SK-N-SH (cell line): ENCODE measurements around the gene TMEM114. TPM values are rescaled to one million over a fixed set of nuclear protein-coding genes. Genes with fewer than 3 reads are reported as not detected.

Experiments
- CTCF ChIA-PET: fragments of 300-600, 350-600 bp; formaldehyde crosslinking; extraction: SDS; loops from one replicate; lab custom pipeline; 2021; lab: Yijun Ruan, JAX
- POLR2A ChIA-PET: fragments of 350-600 bp; sonication (Branson Sonifier 250); formaldehyde crosslinking; extraction: SDS; loops from one replicate; lab custom pipeline; 2020; ENCODE audit warnings: antibody characterized with exemption, inconsistent platforms; lab: Yijun Ruan, JAX
- DNase-seq: peaks from one replicate; pipeline ENCODE4 v3.0.0; 2012
- H2AFZ ChIP-seq: fragments of 200-600 bp; sonication (generic); 2 replicates; pipeline ENCODE4 v1.8.1; 2016; ENCODE audit warnings: antibody characterized with exemption, mild to moderate bottlenecking, low read depth
- H3F3A ChIP-seq: fragments of 200-600 bp; sonication (generic); replicated peaks from 2 replicates; pipeline ENCODE3; 2016; ENCODE audit warnings: antibody characterized with exemption, mild to moderate bottlenecking; ENCODE audit not compliant: insufficient read depth
- H3K27ac ChIP-seq, 2 experiments: fragments of 200-500 bp in 1 of 2; fragments of 200-600 bp in 1 of 2; sonication (Bioruptor generic) in 1 of 2; sonication (generic), shearing (Covaris generic) in 1 of 2; 2 replicates each; pipeline versions ENCODE4 v1.5.1 to v1.6.1; 2014 to 2016; ENCODE audit warnings: low read depth in 2 of 2, inconsistent platforms in 1 of 2, low read length in 1 of 2, mild to moderate bottlenecking in 1 of 2, mixed read lengths in 1 of 2
- H3K27me3 ChIP-seq: fragments of 200-600 bp; sonication (generic), shearing (Covaris generic); 2 replicates; pipeline ENCODE4 v1.6.1; 2016; ENCODE audit warnings: mixed run types; ENCODE audit not compliant: insufficient read depth
- H3K36me3 ChIP-seq, 2 experiments: fragments of 200-500 bp in 1 of 2; fragments of 200-600 bp in 1 of 2; sonication (Bioruptor generic) in 1 of 2; sonication (generic) in 1 of 2; replicated peaks in 1 of 2; 2 replicates each; pipeline versions ENCODE3 to v1.5.1; 2014 to 2016; ENCODE audit warnings: low read length in 1 of 2, mild to moderate bottlenecking in 1 of 2; ENCODE audit not compliant: insufficient read depth in 2 of 2, control insufficient read depth in 1 of 2
- H3K4me1 ChIP-seq, 2 experiments: fragments of 200-500 bp in 1 of 2; fragments of 200-600 bp in 1 of 2; sonication (Bioruptor generic) in 1 of 2; sonication (generic), shearing (Covaris generic) in 1 of 2; 2 replicates each; pipeline versions ENCODE4 v1.5.1 to v1.6.1; 2014 to 2016; ENCODE audit warnings: low read depth in 1 of 2, low read length in 1 of 2, mixed run types in 1 of 2; ENCODE audit not compliant: insufficient read depth in 2 of 2, control insufficient read depth in 1 of 2
- H3K4me2 ChIP-seq: fragments of 200-600 bp; sonication (generic), shearing (Covaris generic); 2 replicates; pipeline ENCODE4 v1.6.1; 2017; ENCODE audit warnings: mixed run types
- H3K4me3 ChIP-seq, 2 experiments: fragments of 200-500 bp in 1 of 2; fragments of 200-600 bp in 1 of 2; sonication (Bioruptor generic) in 1 of 2; sonication (generic), shearing (Covaris generic) in 1 of 2; 2 replicates each; pipeline versions ENCODE4 v1.5.1 to v1.8.1; 2014 to 2016; ENCODE audit warnings: low read depth in 2 of 2, inconsistent platforms in 1 of 2, low read length in 1 of 2, mild to moderate bottlenecking in 1 of 2, mixed read lengths in 1 of 2, moderate library complexity in 1 of 2
- H3K79me2 ChIP-seq: fragments of 200-600 bp; sonication (generic); 2 replicates; pipeline ENCODE4 v1.8.1; 2017; ENCODE audit warnings: mild to moderate bottlenecking; ENCODE audit not compliant: insufficient read depth
- H3K9ac ChIP-seq: fragments of 200-600 bp; sonication (generic); 2 replicates; pipeline ENCODE4 v1.6.1; 2017; ENCODE audit warnings: mixed run types
- H3K9me2 ChIP-seq: fragments of 200-600 bp; sonication (generic); 2 replicates; pipeline ENCODE4 v1.6.1; 2017; ENCODE audit warnings: mixed run types
- H3K9me3 ChIP-seq: fragments of 200-600 bp; sonication (generic); 2 replicates; pipeline ENCODE4 v1.6.1; 2017; ENCODE audit warnings: mixed run types, mild to moderate bottlenecking, moderate library complexity
- H4K20me1 ChIP-seq: fragments of 200-600 bp; sonication (generic); 2 replicates; pipeline ENCODE4 v1.6.1; 2017; ENCODE audit warnings: mild to moderate bottlenecking, mixed run types; ENCODE audit not compliant: insufficient read depth
- CHD2 ChIP-seq: fragments of 150-350 bp; IDR thresholded peaks from 2 replicates; pipeline ENCODE4 v1.6.1; 2018; ENCODE audit warnings: low read length; ENCODE audit not compliant: partially characterized antibody
- ELF1 ChIP-seq: IDR thresholded peaks from 2 replicates; pipeline ENCODE4 v1.4.0; 2012
- EP300 ChIP-seq, 2 experiments: IDR thresholded peaks; 2 replicates each; pipeline versions ENCODE4 v1.4.0 to v1.6.1; 2012; ENCODE audit warnings: borderline replicate concordance in 1 of 2, low read depth in 1 of 2, low read length in 1 of 2
- EZH2phosphoT487 ChIP-seq: fragments of 200-600 bp; sonication (generic); IDR thresholded peaks from 2 replicates; pipeline ENCODE4 v1.6.1; 2017; ENCODE audit warnings: low read depth, mixed run types, mild to moderate bottlenecking, antibody characterized with exemption, moderate library complexity, borderline replicate concordance
- FOXM1 ChIP-seq: IDR thresholded peaks from 2 replicates; pipeline ENCODE4 v1.4.0; 2012; ENCODE audit warnings: low read depth, mild to moderate bottlenecking
- GABPA ChIP-seq: IDR thresholded peaks from 2 replicates; pipeline ENCODE4 v1.4.0; 2012; ENCODE audit warnings: low read depth, mild to moderate bottlenecking
- MEF2A ChIP-seq: IDR thresholded peaks from 2 replicates; pipeline ENCODE4 v1.4.0; 2012; ENCODE audit warnings: low read depth, borderline replicate concordance
- MXI1 ChIP-seq: IDR thresholded peaks from 2 replicates; pipeline ENCODE4 v1.6.1; 2012; ENCODE audit warnings: mild to moderate bottlenecking, low read depth, low read length, improper control_type of control experiment
- POLR2AphosphoS5 ChIP-seq: IDR thresholded peaks from 2 replicates; pipeline ENCODE4 v1.6.1; 2012; ENCODE audit warnings: low read depth, low read length
- RCOR1 ChIP-seq: fragments of 150-350 bp; IDR thresholded peaks from 2 replicates; pipeline ENCODE4 v1.6.1; 2017; ENCODE audit warnings: antibody characterized with exemption, low read length
- RFX5 ChIP-seq: IDR thresholded peaks from 2 replicates; pipeline ENCODE4 v1.6.1; 2012; ENCODE audit warnings: mild to moderate bottlenecking, improper control_type of control experiment, low read length
- RXRA ChIP-seq: IDR thresholded peaks from 2 replicates; pipeline ENCODE4 v1.4.0; 2012; ENCODE audit warnings: low read depth, mild to moderate bottlenecking, borderline replicate concordance
- SMC3 ChIP-seq: IDR thresholded peaks from 2 replicates; pipeline ENCODE4 v1.6.1; 2012; ENCODE audit warnings: low read depth, low read length, improper control_type of control experiment
- TAF1 ChIP-seq: IDR thresholded peaks from 2 replicates; pipeline ENCODE4 v1.6.1; 2012; ENCODE audit warnings: low read depth, mild to moderate bottlenecking, low read length, moderate library complexity, borderline replicate concordance
- TCF12 ChIP-seq: IDR thresholded peaks from 2 replicates; pipeline ENCODE4 v1.4.0; 2012
- USF1 ChIP-seq: IDR thresholded peaks from 2 replicates; pipeline ENCODE4 v1.4.0; 2012; ENCODE audit warnings: low read depth, borderline replicate concordance
- WGBS: methylation state at CpG from one replicate; pipeline ENCODE4 v1.1.6; 2017; ENCODE audit warnings: low lambda C conversion rate; 5-methylcytosine and 5-hydroxymethylcytosine counted together
- polyA plus RNA-seq, 3 experiments: library from polyadenylated mRNA; depleted of rRNA; stranded (reverse); fragments of >200 nt; gene quantifications; 2 replicates each; pipeline ENCODE4 v1.2.3, GENCODE V29; 2012
- TF ChIP-seq, protein P1 (sequence below): fragments of 150-350 bp; IDR thresholded peaks from 2 replicates; pipeline ENCODE4 v1.6.1; 2017; ENCODE audit warnings: antibody characterized with exemption, low read length, low read depth, borderline replicate concordance
- TF ChIP-seq, protein P2 (sequence below): IDR thresholded peaks from 2 replicates; pipeline ENCODE4; 2012

The TMEM114 gene
- polyA plus RNA-seq, 1 of the 3 experiments (the other 2 are of a cell fraction): not detected

DNA sequence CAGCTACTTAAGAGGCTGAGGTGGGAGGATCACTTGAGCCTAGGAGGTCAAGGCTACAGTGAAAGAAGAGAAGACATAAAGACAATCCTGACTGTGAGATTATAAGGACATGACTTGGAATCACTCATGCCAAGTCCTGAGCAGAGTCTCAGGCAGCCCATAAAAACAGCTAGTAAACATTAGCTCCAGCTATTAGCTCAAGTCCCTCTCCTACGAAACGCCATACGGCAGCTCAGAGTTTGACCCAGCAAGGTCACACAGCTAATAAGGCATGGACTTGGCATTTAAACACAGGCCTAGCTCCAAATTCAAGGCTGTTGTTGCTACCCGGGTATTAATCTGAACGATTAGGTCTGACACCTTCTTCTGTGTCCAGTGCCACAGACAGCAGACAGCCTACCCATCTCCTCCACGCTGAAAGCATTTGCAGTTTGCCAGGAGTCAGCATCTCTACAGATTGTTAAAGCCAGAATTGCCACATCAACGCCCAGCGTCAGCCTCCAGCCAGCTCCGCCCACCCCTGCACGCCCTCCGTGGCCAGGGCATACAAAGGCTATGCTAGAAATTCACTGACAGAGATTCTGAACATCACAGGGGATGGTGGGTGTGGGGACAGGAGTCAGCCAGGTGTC lies 9.9 kb upstream of the TMEM114 start:
- Histone ChIP-seq H3F3A (no peaks in the 10 kb centered on the region), H3K9me2 (no peaks in the 10 kb centered on the region), H3K9ac (no peak overlapping the region), H4K20me1 (no peaks in the 10 kb centered on the region), H2AFZ (no peak overlapping the region), H3K27me3 (no peaks in the 10 kb centered on the region), H3K36me3 (no peaks in the 10 kb centered on the region), H3K4me1 (no peaks in the 10 kb centered on the region), H3K9me3 (no peaks in the 10 kb centered on the region), H3K79me2 (no peaks in the 10 kb centered on the region), H3K4me2 (no peak overlapping the region), H3K27ac (no peak overlapping the region), H3K4me3 (no peak overlapping the region)
- CTCF ChIA-PET: interaction anchor here (0.8 to 1.2 kb wide), 2 partner anchors 16 to 18 kb away, joined by 3 read pairs; no protein-coding TSS in a partner anchor
- no peak for DNase-seq
- POLR2A ChIA-PET: no interaction called here
- 45% methylated on average over 8 of the region's 11 CpGs for WGBS
- TF ChIP-seq CHD2 (no peak), ELF1 (no peak), MXI1 (no peak), POLR2AphosphoS5 (no peak), MEF2A (no peak), USF1 (no peak), RFX5 (no peak), TCF12 (no peak), RCOR1 (no peak), EP300 (IDR thresholded peaks at IDR 0.05; ENCODE audit: borderline replicate concordance in 1 of 2, low read depth in 1 of 2, low read length in 1 of 2) (no peak), SMC3 (no peak), RXRA (no peak), FOXM1 (no peak), TAF1 (no peak), GABPA (no peak), EZH2phosphoT487 (no peak)
- TF ChIP-seq, protein P1, sequence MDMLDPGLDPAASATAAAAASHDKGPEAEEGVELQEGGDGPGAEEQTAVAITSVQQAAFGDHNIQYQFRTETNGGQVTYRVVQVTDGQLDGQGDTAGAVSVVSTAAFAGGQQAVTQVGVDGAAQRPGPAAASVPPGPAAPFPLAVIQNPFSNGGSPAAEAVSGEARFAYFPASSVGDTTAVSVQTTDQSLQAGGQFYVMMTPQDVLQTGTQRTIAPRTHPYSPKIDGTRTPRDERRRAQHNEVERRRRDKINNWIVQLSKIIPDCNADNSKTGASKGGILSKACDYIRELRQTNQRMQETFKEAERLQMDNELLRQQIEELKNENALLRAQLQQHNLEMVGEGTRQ: no peak
- TF ChIP-seq, protein P2, sequence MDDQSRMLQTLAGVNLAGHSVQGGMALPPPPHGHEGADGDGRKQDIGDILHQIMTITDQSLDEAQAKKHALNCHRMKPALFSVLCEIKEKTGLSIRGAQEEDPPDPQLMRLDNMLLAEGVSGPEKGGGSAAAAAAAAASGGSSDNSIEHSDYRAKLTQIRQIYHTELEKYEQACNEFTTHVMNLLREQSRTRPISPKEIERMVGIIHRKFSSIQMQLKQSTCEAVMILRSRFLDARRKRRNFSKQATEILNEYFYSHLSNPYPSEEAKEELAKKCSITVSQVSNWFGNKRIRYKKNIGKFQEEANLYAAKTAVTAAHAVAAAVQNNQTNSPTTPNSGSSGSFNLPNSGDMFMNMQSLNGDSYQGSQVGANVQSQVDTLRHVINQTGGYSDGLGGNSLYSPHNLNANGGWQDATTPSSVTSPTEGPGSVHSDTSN: no peak
